Keratinocyte (primary cell): ENCODE data around the gene PRR33. TPM values are rescaled to one million over a fixed set of nuclear protein-coding genes. Genes with fewer than 3 reads are reported as not detected.

Experiments used
- DNase-seq: peaks from one replicate; pipeline ENCODE4 v3.0.0-alpha.2; 2011; ENCODE audit warnings: low read depth, missing footprints, low spot score
- FAIRE-seq: peaks from 2 replicates; lab custom pipeline; 2011; peaks lifted over from hg19 to GRCh38; lab: Jason Lieb, UNC
- H2AFZ ChIP-seq: 2 replicates; pipeline ENCODE4 v1.6.0; 2012; ENCODE audit warnings: low read length, control low read depth, inconsistent platforms; ENCODE audit not compliant: control insufficient read depth
- H3K27ac ChIP-seq: 2 replicates; pipeline ENCODE4 v1.5.1; 2011; ENCODE audit warnings: low read length; ENCODE audit not compliant: control insufficient read depth, insufficient read depth
- H3K27me3 ChIP-seq: 3 replicates; pipeline ENCODE4 v1.6.0; 2011; ENCODE audit warnings: low read length; ENCODE audit not compliant: control insufficient read depth, insufficient read depth; ENCODE audit errors: extremely low read depth
- H3K36me3 ChIP-seq, 2 experiments: 2 replicates in 1 of 2; 3 replicates in 1 of 2; pipeline ENCODE4 v1.5.1; 2011; ENCODE audit warnings: low read length in 2 of 2, mild to moderate bottlenecking in 1 of 2; ENCODE audit not compliant: control insufficient read depth in 2 of 2, insufficient read depth in 2 of 2; ENCODE audit errors: extremely low read depth in 1 of 2
- H3K4me1 ChIP-seq: 3 replicates; pipeline ENCODE4 v1.5.1; 2011; ENCODE audit warnings: low read length; ENCODE audit not compliant: control insufficient read depth, insufficient read depth; ENCODE audit errors: extremely low read depth
- H3K4me2 ChIP-seq: 3 replicates; pipeline ENCODE4 v1.6.0; 2011; ENCODE audit warnings: low read depth, low read length; ENCODE audit not compliant: control insufficient read depth, insufficient read depth; ENCODE audit errors: extremely low read depth
- H3K4me3 ChIP-seq, 3 experiments: fragments of 200-600 bp in 1 of 3; sonication (generic) in 1 of 3; 2 replicates in 2 of 3; 3 replicates in 1 of 3; pipeline ENCODE4 v1.5.1; 2011 to 2016; ENCODE audit warnings: low read length in 3 of 3, mild to moderate bottlenecking in 3 of 3, control low read depth in 2 of 3, inconsistent platforms in 1 of 3, low read depth in 1 of 3, mixed read lengths in 1 of 3, mixed run types in 1 of 3, moderate library complexity in 1 of 3; ENCODE audit not compliant: control insufficient read depth in 2 of 3, insufficient read depth in 2 of 3; ENCODE audit errors: extremely low read depth in 1 of 3
- H3K79me2 ChIP-seq: 2 replicates; pipeline ENCODE4 v1.6.0; 2012; ENCODE audit warnings: low read length; ENCODE audit not compliant: control insufficient read depth, insufficient read depth
- H3K9ac ChIP-seq: 3 replicates; pipeline ENCODE4 v1.6.0; 2011; ENCODE audit warnings: low read length; ENCODE audit not compliant: control insufficient read depth, insufficient read depth; ENCODE audit errors: extremely low read depth
- H3K9me1 ChIP-seq: 3 replicates; pipeline ENCODE4 v1.6.0; 2011; ENCODE audit warnings: low read length; ENCODE audit not compliant: control insufficient read depth, insufficient read depth; ENCODE audit errors: extremely low read depth
- H3K9me3 ChIP-seq: 2 replicates; pipeline ENCODE4 v1.5.1; 2012; ENCODE audit warnings: low read depth, low read length; ENCODE audit not compliant: control insufficient read depth
- H4K20me1 ChIP-seq: 3 replicates; pipeline ENCODE4 v1.6.0; 2011; ENCODE audit warnings: low read length; ENCODE audit not compliant: control insufficient read depth, insufficient read depth; ENCODE audit errors: extremely low read depth
- EZH2 ChIP-seq: IDR thresholded peaks from one replicate; pipeline ENCODE4 v1.6.1; 2012; ENCODE audit warnings: inconsistent platforms, mild to moderate bottlenecking, low read length, moderate library complexity
- dilution Hi-C: fragments of 300-500 bp; cut with MboI; formaldehyde crosslinking; loops from one replicate; pipeline ENCODE4 v1.7.0; 2020; ENCODE audit warnings: low sequenced_read_pairs; ENCODE audit not compliant: extremely low pct_ligation_motif_present
- polyA plus RNA-seq, 5 experiments: library from polyadenylated mRNA; depleted of rRNA in 3 of 5; stranded (reverse) in 3 of 5; stranded (forward) in 1 of 5; unstranded in 1 of 5; fragments of >200 nt; gene quantifications; 1 replicate in 1 of 5; 2 replicates in 3 of 5; 3 replicates in 1 of 5; pipeline versions ENCODE4 v1.2.1 to v1.2.3, GENCODE V29; 2011 to 2012; ENCODE audit warnings: missing spikeins in 2 of 5, low read depth in 1 of 5, low replicate concordance in 1 of 5
- TF ChIP-seq, protein P1 (sequence below), 3 experiments: IDR thresholded peaks in 1 of 3; conservative IDR thresholded peaks in 1 of 3; optimal IDR thresholded peaks in 1 of 3; 2 replicates in 2 of 3; 3 replicates in 1 of 3; pipeline versions ENCODE3 to v1.5.1; 2011; ENCODE audit warnings: low read length in 3 of 3, mild to moderate bottlenecking in 3 of 3, moderate library complexity in 2 of 3, control low read depth in 1 of 3, inconsistent platforms in 1 of 3; ENCODE audit not compliant: insufficient read depth in 2 of 3; ENCODE audit errors: extremely low read depth in 1 of 3

PRR33 gene
- polyA plus RNA-seq, 1 donor (not counting 4 experiments of a cell fraction or from before 2014, with no cell fraction given) = not detected

DNA sequence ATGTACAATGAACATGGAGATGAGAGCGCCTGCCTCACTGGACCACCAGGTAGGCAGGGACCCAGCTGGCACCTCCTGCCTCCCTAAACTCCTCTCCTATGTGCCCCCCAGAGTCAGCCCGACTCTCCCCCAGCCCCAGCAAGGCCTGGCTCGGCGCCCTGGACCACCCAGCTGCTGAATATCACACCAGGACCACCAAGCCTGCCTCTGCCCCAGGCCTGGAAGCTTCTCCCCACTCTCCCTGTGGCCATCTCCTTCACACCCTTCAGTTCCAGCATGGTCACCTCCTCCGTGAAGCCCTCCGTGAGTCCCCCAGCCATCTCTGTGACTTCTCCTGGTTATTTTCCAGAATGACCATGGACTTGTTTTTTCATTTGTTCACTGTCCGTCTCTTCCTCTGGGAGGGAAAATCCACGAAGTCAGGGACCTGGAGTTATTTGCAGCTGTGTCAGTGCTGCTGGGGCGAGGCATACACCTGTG is 45.2 kb downstream of the PRR33 start:
- H3K9ac ChIP-seq = no peak overlapping the region

DNA sequence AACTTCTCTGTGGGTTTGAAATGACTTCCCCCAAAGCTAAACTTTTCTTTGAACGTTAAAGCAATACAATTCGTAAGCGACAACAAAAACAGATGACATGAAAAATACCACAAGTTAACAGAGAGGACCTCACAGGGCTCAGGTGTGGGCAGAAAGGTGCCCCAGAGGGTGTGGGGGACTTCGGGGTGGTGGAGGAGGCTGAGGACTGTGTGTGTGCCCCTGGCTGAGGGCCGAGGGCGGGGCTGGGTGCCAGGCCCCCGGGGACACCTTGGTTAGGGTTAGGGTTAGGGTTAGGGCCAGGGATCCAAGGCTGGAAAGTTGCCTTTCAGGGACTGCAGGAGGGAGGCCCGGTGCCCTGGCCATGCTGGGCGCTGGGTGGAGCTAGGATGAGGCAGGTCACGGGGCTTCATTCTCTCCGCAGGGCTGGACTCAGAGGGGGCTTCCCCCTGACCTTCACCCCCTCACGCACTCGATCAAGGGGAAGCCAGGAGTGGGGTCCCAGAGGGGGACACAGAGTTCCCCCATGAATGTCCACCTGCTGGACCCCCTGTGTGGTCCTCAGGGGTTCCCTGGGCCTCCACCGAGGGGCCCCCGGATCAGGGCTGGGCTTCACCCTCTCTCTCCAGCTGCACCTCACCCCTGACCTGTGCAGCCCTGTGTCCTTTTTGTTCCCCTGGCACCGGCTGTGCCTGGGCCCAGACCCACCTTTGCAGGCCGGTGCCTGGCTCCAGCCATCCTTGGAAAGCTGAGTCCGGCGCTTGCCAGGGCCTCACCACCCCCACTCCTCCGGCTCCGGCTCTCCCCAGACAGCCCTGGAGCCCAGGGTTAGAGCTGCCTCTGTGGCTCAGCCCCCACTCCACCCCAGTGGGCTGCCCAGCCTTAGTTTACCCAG is 45.9 kb downstream of the PRR33 start:
- TF ChIP-seq, protein P1, sequence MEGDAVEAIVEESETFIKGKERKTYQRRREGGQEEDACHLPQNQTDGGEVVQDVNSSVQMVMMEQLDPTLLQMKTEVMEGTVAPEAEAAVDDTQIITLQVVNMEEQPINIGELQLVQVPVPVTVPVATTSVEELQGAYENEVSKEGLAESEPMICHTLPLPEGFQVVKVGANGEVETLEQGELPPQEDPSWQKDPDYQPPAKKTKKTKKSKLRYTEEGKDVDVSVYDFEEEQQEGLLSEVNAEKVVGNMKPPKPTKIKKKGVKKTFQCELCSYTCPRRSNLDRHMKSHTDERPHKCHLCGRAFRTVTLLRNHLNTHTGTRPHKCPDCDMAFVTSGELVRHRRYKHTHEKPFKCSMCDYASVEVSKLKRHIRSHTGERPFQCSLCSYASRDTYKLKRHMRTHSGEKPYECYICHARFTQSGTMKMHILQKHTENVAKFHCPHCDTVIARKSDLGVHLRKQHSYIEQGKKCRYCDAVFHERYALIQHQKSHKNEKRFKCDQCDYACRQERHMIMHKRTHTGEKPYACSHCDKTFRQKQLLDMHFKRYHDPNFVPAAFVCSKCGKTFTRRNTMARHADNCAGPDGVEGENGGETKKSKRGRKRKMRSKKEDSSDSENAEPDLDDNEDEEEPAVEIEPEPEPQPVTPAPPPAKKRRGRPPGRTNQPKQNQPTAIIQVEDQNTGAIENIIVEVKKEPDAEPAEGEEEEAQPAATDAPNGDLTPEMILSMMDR (optimal IDR thresholded peaks at IDR 0.05 in 1 of 3, IDR thresholded peaks at IDR 0.05 in 1 of 3, conservative IDR thresholded peaks at IDR 0.05 in 1 of 3; ENCODE audit: extremely low read depth in 1 of 3, insufficient read depth in 2 of 3, low read length in 3 of 3) = no peak
- no peak for TF ChIP-seq EZH2
- dilution Hi-C loops = no loop called here
- Histone ChIP-seq H3K27me3 (no peaks in the 10 kb centered on the region), H3K9ac (no peak overlapping the region), H3K36me3 (no peaks in the 10 kb centered on the region), H2AFZ (no peak overlapping the region), H4K20me1 (no peaks in the 10 kb centered on the region), H3K79me2 (no peaks in the 10 kb centered on the region), H3K4me1 (peaks cover 32% of the 10 kb centered on the region), H3K4me2 (no peak overlapping the region), H3K27ac (no peak overlapping the region), H3K9me1 (no peaks in the 10 kb centered on the region), H3K4me3 (no peak overlapping the region), H3K9me3 (no peaks in the 10 kb centered on the region)
- no peak for FAIRE-seq
- DNase-seq = no peak

More for the DNA sequence above, 45.2 kb downstream of the PRR33 start:
- no peaks in the 10 kb centered on the region for H3K79me2 ChIP-seq
- TF ChIP-seq, protein P1 (optimal IDR thresholded peaks at IDR 0.05 in 1 of 3, IDR thresholded peaks at IDR 0.05 in 1 of 3, conservative IDR thresholded peaks at IDR 0.05 in 1 of 3; ENCODE audit: extremely low read depth in 1 of 3, insufficient read depth in 2 of 3, low read length in 3 of 3) = no peak
- no peak for TF ChIP-seq EZH2
- no peaks in the 10 kb centered on the region for H4K20me1 ChIP-seq
- H3K4me2 ChIP-seq = no peak overlapping the region
- H3K9me3 ChIP-seq = no peaks in the 10 kb centered on the region
- peaks cover 32% of the 10 kb centered on the region for H3K4me1 ChIP-seq
- H3K27ac ChIP-seq = no peak overlapping the region
- H2AFZ ChIP-seq = no peak overlapping the region
- H3K36me3 ChIP-seq = no peaks in the 10 kb centered on the region
- no peaks in the 10 kb centered on the region for H3K9me1 ChIP-seq
- no peaks in the 10 kb centered on the region for H3K27me3 ChIP-seq
- no peak for DNase-seq
- no peak overlapping the region for H3K4me3 ChIP-seq
- dilution Hi-C loops = no loop called here
- no peak for FAIRE-seq
